Measurements from ENCODE around the gene BPIFB2. TPM values are rescaled to one million over a fixed set of nuclear protein-coding genes. Genes with fewer than 3 reads are reported as not detected.

Gene BPIFB2
- total RNA-seq, 1 donor from 2014 or later, result not detected

DNA sequence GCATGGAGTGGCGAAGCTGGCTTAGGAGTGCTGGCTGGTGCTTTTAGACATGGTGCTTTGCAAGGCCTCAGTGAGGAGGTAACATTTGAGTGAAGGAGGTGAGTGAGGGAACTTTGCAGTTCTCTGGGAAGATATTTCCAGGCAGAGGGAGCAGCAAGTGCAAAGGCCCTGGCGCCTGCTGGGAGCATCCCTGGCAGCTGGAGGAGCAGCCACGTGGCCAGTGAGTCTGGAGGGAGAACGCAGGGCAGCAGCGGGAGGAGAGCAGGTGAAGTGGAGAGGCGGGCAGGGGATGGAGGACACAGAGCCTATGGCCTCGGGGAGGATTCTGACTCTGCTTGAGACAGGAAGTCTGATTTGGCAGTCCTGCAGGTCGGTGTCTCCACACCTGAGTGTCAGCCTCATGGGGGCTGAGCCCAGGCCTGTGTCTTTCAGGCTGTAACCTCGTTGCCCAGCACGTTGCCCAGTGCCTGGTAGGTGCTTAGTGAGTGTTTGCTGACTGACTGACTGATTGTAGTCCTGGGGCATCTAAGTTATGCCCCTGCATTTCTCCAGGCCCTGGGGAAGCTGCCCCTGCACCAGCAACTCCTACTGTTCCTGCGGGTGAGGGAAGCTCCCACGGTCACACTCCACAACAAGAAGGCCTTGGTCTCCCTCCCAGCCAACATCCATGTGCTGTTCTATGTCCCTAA lies 60.9 kb downstream of the BPIFB2 start:
- Mint-ChIP-seq H3K4me1 (ENCODE audit: unreplicated experiment) (no peaks in the 10 kb centered on the region), H3K36me3 (ENCODE audit: low read depth, unreplicated experiment) (no peaks in the 10 kb centered on the region), H3K4me3 (ENCODE audit: unreplicated experiment) (no peak overlapping the region), H3K27ac (ENCODE audit: unreplicated experiment) (no peak overlapping the region), H3K9me3 (ENCODE audit: unreplicated experiment) (no peaks in the 10 kb centered on the region), H3K27me3 (ENCODE audit: unreplicated experiment) (peaks cover 6% of the 10 kb centered on the region)
- TF ChIP-seq CTCF (IDR thresholded peaks at IDR 0.05; ENCODE audit: unreplicated experiment), result no peak
- DNase-seq (ENCODE audit: low spot score), result no peak

DNA sequence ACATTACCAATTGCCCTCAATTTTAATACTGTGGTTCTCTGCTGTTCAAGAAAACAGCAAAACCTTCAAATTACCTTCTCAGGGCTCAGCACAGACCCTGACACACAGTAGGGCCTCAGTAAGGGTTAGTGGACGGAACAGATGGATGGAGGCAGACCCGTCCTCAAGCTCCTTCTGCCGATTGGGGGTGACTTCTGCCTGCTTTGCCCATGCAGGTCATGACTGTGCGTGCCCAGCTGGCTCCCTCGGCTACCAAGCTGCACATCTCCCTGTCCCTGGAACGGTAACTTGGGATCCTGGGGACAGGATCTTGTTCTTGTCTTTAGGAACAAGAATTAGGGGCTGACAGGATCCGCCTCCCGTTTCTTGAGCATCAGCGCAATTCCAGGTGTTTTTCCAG lies 62.2 kb downstream of the BPIFB2 start:
- Mint-ChIP-seq H3K27ac (ENCODE audit: unreplicated experiment) (no peak overlapping the region), H3K36me3 (ENCODE audit: low read depth, unreplicated experiment) (no peaks in the 10 kb centered on the region), H3K27me3 (ENCODE audit: unreplicated experiment) (peaks cover 6% of the 10 kb centered on the region), H3K4me1 (ENCODE audit: unreplicated experiment) (peaks cover 5% of the 10 kb centered on the region), H3K9me3 (ENCODE audit: unreplicated experiment) (no peaks in the 10 kb centered on the region), H3K4me3 (ENCODE audit: unreplicated experiment) (no peak overlapping the region)
- DNase-seq (ENCODE audit: low spot score), result no peak
- TF ChIP-seq CTCF (IDR thresholded peaks at IDR 0.05; ENCODE audit: unreplicated experiment), result no peak

DNA sequence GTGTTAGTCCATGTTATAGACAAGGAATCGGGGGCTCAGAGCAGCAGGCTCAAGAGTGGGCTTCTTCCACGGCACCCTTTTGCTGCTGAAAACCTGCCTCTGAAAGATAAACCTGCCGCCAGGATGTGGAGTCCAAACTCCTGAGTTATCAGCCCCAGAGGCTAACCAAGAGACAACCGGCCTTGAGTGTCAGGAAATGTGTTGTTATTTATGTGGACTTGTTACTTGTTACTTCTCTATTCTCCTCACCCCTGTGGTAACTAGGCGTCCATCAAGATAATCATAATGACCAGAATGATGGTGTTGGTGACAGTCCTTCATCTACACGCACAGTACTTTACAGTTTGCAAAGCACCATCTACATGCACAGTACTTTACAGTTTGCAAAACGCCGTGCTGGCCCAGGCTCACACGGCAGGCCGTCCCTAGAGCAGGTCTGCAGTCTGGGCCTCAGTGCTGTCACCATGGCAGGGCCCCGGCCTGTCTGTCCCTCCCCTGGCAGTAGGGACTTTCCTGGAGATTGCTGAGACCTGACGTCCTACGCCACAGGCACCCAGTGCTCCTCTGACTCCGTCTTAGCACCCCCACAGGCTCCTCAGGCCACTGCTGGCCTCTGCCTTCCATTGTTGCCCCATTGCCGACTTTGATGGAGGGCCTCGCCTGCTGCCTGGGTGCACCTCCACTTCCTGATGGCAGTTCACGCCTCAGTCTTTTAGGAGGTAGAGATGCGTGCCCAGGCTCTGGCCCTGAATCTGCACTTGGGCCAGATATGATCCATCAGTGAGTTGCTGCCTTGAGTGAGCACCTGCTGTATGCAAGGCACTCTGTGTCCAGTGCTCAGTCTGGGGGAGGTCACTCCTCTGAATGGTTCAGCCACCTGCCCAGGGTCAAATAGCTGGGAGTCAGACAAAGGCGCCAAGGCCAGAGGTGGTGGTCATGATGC lies 62.9 kb downstream of the BPIFB2 start:
- H3K36me3 Mint-ChIP-seq (ENCODE audit: low read depth, unreplicated experiment), result no peaks in the 10 kb centered on the region
- H3K27me3 Mint-ChIP-seq (ENCODE audit: unreplicated experiment), result peaks cover 6% of the 10 kb centered on the region
- no peak overlapping the region for H3K27ac Mint-ChIP-seq (ENCODE audit: unreplicated experiment)
- no peak for DNase-seq (ENCODE audit: low spot score)
- H3K4me3 Mint-ChIP-seq (ENCODE audit: unreplicated experiment), result no peak overlapping the region
- no peaks in the 10 kb centered on the region for H3K9me3 Mint-ChIP-seq (ENCODE audit: unreplicated experiment)
- no peak for TF ChIP-seq CTCF (IDR thresholded peaks at IDR 0.05; ENCODE audit: unreplicated experiment)
- peaks cover 5% of the 10 kb centered on the region for H3K4me1 Mint-ChIP-seq (ENCODE audit: unreplicated experiment)

GRCh38 chr20:33071198-33071597 lies 63.7 kb downstream of the BPIFB2 start:
- Mint-ChIP-seq H3K4me1 (ENCODE audit: unreplicated experiment) (peaks cover 5% of the 10 kb centered on the region), H3K27ac (ENCODE audit: unreplicated experiment) (no peak overlapping the region), H3K27me3 (ENCODE audit: unreplicated experiment) (peaks cover 6% of the 10 kb centered on the region), H3K9me3 (ENCODE audit: unreplicated experiment) (no peaks in the 10 kb centered on the region), H3K36me3 (ENCODE audit: low read depth, unreplicated experiment) (no peaks in the 10 kb centered on the region), H3K4me3 (ENCODE audit: unreplicated experiment) (no peak overlapping the region)
- no peak for DNase-seq (ENCODE audit: low spot score)
- no peak for TF ChIP-seq CTCF (IDR thresholded peaks at IDR 0.05; ENCODE audit: unreplicated experiment)

- Mint-ChIP-seq H3K27me3 (ENCODE audit: unreplicated experiment) (peaks cover 6% of the 10 kb centered on the region), H3K27ac (ENCODE audit: unreplicated experiment) (no peak overlapping the region)
Measured at GRCh38 chr20:33072362-33072761, 64.9 kb downstream of the BPIFB2 start.

More at GRCh38 chr20:33072362-33072761, 64.9 kb downstream of the BPIFB2 start:
- TF ChIP-seq CTCF (IDR thresholded peaks at IDR 0.05; ENCODE audit: unreplicated experiment), result no peak
- H3K9me3 Mint-ChIP-seq (ENCODE audit: unreplicated experiment), result no peaks in the 10 kb centered on the region
- no peak overlapping the region for H3K4me3 Mint-ChIP-seq (ENCODE audit: unreplicated experiment)
- no peaks in the 10 kb centered on the region for H3K36me3 Mint-ChIP-seq (ENCODE audit: low read depth, unreplicated experiment)
- H3K4me1 Mint-ChIP-seq (ENCODE audit: unreplicated experiment), result peaks cover 5% of the 10 kb centered on the region
- no peak for DNase-seq (ENCODE audit: low spot score)

Data from endothelial cell (in vitro differentiated cells).